ENCODE results near the gene SPATA45.

Gene SPATA45

DNA sequence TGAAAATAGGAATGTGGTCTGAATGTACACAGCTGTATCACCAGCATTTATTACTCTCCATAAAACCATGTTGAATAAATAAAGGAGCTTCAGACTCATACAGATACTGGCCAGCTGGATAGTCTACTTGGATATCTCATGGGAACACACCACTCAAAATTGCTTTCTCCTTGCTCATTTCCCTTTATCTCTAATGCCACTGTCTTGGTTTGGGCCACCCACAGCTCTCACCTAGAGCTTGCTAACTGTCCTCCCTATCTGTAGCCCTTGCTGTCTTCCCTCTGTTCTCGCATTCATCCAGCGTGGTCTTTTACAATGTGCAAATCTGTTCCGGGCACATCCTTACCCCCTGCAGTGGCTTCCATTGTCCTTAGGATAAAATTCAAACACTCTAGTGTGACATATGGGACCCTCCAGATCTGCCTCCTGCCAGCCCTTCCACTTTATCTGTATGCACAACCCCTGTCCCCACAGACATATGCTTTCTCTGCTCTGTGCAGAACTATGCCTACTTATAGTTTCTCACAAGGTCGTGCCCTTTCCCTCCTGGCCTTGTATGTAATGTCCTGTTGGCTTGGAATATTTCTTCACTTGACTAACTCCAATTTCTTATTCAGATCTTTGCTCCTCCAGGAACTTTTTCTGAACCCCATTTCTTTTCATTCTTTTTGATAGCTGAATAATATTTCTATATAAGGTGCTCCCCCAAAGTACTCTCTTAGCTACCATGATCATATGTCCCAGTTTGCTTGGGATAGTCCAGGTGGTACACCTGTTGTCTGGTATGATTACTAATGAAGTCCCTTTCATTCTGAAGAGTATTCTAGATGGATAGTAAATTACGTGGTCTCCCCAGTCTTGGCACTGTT lies 13.5 kb upstream of the SPATA45 start (continued):
- TF ChIP-seq ZNF677 (tag by site-specific recombination; IDR thresholded peaks at IDR 0.05) (no peak), ZNF416 (tag by site-specific recombination; IDR thresholded peaks at IDR 0.05) (no peak), BCL11B (tag by site-specific recombination; IDR thresholded peaks at IDR 0.05; ENCODE audit: low read depth) (no peak), ZIC2 (tag by site-specific recombination; IDR thresholded peaks at IDR 0.05) (no peak), ZNF354C (tag by site-specific recombination; IDR thresholded peaks at IDR 0.05; ENCODE audit: borderline replicate concordance, low read depth) (no peak), ZNF24 (tag by site-specific recombination; IDR thresholded peaks at IDR 0.05) (no peak), ZNF37A (tag by site-specific recombination; IDR thresholded peaks at IDR 0.05) (no peak), ZNF433 (tag by site-specific recombination; IDR thresholded peaks at IDR 0.05; ENCODE audit: low read depth) (no peak), GLIS1 (tag by site-specific recombination; IDR thresholded peaks at IDR 0.05) (peak; percentile 44), ZNF155 (tag by site-specific recombination; IDR thresholded peaks at IDR 0.05) (no peak), ZNF138 (tag by site-specific recombination; IDR thresholded peaks at IDR 0.05; ENCODE audit: borderline replicate concordance) (no peak), ZNF544 (tag by site-specific recombination; IDR thresholded peaks at IDR 0.05) (no peak), KLF8 (tag by site-specific recombination; IDR thresholded peaks at IDR 0.05) (no peak), ZNF473 (tag by site-specific recombination; IDR thresholded peaks at IDR 0.05) (no peak), ZNF146 (tag by site-specific recombination; IDR thresholded peaks at IDR 0.05) (peak; percentile 79), ZNF221 (tag by site-specific recombination; IDR thresholded peaks at IDR 0.05; ENCODE audit: borderline replicate concordance) (no peak), REPIN1 (tag by site-specific recombination; IDR thresholded peaks at IDR 0.05; ENCODE audit: low read depth) (no peak), ZNF184 (tag by site-specific recombination; IDR thresholded peaks at IDR 0.05) (no peak), GFI1B (tag by site-specific recombination; IDR thresholded peaks at IDR 0.05) (no peak), KLF9 (tag by site-specific recombination; IDR thresholded peaks at IDR 0.05; ENCODE audit: low read depth) (no peak), OSR2 (tag by site-specific recombination; IDR thresholded peaks at IDR 0.05) (peak; percentile 13; the same call in 1 of the 2 replicates), ZNF423 (tag by site-specific recombination; IDR thresholded peaks at IDR 0.05) (no peak), SP2 (tag by site-specific recombination; IDR thresholded peaks at IDR 0.05) (no peak)
- TF ChIP-seq, protein P1, sequence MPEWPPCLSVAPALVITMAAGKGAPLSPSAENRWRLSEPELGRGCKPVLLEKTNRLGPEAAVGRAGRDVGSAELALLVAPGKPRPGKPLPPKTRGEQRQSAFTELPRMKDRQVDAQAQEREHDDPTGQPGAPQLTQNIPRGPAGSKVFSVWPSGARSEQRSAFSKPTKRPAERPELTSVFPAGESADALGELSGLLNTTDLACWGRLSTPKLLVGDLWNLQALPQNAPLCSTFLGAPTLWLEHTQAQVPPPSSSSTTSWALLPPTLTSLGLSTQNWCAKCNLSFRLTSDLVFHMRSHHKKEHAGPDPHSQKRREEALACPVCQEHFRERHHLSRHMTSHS (tag by site-specific recombination; IDR thresholded peaks at IDR 0.05): no peak
- TF ChIP-seq, protein P2, sequence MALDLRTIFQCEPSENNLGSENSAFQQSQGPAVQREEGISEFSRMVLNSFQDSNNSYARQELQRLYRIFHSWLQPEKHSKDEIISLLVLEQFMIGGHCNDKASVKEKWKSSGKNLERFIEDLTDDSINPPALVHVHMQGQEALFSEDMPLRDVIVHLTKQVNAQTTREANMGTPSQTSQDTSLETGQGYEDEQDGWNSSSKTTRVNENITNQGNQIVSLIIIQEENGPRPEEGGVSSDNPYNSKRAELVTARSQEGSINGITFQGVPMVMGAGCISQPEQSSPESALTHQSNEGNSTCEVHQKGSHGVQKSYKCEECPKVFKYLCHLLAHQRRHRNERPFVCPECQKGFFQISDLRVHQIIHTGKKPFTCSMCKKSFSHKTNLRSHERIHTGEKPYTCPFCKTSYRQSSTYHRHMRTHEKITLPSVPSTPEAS (tag by site-specific recombination; IDR thresholded peaks at IDR 0.05): no peak
- TF ChIP-seq, protein P3, sequence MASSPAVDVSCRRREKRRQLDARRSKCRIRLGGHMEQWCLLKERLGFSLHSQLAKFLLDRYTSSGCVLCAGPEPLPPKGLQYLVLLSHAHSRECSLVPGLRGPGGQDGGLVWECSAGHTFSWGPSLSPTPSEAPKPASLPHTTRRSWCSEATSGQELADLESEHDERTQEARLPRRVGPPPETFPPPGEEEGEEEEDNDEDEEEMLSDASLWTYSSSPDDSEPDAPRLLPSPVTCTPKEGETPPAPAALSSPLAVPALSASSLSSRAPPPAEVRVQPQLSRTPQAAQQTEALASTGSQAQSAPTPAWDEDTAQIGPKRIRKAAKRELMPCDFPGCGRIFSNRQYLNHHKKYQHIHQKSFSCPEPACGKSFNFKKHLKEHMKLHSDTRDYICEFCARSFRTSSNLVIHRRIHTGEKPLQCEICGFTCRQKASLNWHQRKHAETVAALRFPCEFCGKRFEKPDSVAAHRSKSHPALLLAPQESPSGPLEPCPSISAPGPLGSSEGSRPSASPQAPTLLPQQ (tag by site-specific recombination; IDR thresholded peaks at IDR 0.05): no peak
- TF ChIP-seq, protein P4, sequence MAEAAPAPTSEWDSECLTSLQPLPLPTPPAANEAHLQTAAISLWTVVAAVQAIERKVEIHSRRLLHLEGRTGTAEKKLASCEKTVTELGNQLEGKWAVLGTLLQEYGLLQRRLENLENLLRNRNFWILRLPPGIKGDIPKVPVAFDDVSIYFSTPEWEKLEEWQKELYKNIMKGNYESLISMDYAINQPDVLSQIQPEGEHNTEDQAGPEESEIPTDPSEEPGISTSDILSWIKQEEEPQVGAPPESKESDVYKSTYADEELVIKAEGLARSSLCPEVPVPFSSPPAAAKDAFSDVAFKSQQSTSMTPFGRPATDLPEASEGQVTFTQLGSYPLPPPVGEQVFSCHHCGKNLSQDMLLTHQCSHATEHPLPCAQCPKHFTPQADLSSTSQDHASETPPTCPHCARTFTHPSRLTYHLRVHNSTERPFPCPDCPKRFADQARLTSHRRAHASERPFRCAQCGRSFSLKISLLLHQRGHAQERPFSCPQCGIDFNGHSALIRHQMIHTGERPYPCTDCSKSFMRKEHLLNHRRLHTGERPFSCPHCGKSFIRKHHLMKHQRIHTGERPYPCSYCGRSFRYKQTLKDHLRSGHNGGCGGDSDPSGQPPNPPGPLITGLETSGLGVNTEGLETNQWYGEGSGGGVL (tag by site-specific recombination; IDR thresholded peaks at IDR 0.05): no peak
- TF ChIP-seq, protein P5, sequence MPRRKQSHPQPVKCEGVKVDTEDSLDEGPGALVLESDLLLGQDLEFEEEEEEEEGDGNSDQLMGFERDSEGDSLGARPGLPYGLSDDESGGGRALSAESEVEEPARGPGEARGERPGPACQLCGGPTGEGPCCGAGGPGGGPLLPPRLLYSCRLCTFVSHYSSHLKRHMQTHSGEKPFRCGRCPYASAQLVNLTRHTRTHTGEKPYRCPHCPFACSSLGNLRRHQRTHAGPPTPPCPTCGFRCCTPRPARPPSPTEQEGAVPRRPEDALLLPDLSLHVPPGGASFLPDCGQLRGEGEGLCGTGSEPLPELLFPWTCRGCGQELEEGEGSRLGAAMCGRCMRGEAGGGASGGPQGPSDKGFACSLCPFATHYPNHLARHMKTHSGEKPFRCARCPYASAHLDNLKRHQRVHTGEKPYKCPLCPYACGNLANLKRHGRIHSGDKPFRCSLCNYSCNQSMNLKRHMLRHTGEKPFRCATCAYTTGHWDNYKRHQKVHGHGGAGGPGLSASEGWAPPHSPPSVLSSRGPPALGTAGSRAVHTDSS (tag by site-specific recombination; IDR thresholded peaks at IDR 0.05): no peak
- TF ChIP-seq, protein P6, sequence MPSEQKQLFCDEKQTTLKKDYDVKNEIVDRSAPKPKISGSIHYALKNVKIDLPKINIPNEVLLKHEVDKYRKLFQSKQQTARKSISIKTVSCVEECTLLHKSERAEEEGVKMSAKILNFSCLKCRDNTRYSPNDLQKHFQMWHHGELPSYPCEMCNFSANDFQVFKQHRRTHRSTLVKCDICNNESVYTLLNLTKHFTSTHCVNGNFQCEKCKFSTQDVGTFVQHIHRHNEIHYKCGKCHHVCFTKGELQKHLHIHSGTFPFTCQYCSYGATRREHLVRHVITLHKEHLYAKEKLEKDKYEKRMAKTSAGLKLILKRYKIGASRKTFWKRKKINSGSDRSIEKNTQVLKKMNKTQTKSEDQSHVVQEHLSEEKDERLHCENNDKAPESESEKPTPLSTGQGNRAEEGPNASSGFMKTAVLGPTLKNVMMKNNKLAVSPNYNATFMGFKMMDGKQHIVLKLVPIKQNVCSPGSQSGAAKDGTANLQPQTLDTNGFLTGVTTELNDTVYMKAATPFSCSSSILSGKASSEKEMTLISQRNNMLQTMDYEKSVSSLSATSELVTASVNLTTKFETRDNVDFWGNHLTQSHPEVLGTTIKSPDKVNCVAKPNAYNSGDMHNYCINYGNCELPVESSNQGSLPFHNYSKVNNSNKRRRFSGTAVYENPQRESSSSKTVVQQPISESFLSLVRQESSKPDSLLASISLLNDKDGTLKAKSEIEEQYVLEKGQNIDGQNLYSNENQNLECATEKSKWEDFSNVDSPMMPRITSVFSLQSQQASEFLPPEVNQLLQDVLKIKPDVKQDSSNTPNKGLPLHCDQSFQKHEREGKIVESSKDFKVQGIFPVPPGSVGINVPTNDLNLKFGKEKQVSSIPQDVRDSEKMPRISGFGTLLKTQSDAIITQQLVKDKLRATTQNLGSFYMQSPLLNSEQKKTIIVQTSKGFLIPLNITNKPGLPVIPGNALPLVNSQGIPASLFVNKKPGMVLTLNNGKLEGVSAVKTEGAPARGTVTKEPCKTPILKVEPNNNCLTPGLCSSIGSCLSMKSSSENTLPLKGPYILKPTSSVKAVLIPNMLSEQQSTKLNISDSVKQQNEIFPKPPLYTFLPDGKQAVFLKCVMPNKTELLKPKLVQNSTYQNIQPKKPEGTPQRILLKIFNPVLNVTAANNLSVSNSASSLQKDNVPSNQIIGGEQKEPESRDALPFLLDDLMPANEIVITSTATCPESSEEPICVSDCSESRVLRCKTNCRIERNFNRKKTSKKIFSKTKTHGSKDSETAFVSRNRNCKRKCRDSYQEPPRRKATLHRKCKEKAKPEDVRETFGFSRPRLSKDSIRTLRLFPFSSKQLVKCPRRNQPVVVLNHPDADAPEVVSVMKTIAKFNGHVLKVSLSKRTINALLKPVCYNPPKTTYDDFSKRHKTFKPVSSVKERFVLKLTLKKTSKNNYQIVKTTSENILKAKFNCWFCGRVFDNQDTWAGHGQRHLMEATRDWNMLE (tag by site-specific recombination; conservative IDR thresholded peaks at IDR 0.05; ENCODE audit: low read depth): no peak
